Esophagus muscularis mucosa (tissue), 4 donors: ENCODE results near the gene PIGC. TPM values are rescaled to one million over a fixed set of nuclear protein-coding genes. Genes with fewer than 3 reads are reported as not detected.

ENCODE experiments used
- DNase-seq: peaks from one replicate; pipeline ENCODE4 v3.0.0-alpha.2; 2017; ENCODE audit errors: extremely low spot score
- H3K27ac ChIP-seq, 4 donors: fragments of 200-600 bp; sonication (generic); replicated peaks in 1 of 4; 1 replicate in 3 of 4; 2 replicates in 1 of 4; pipeline ENCODE4 v1.5.1; 2016 to 2019; ENCODE audit warnings: mild to moderate bottlenecking in 1 of 4
- H3K27me3 ChIP-seq, 4 donors: fragments of 200-600 bp; sonication (generic); one replicate each; pipeline versions ENCODE4 v1.5.1 to v1.6.0; 2016 to 2019
- H3K36me3 ChIP-seq, 4 donors: fragments of 200-600 bp; sonication (generic); one replicate each; pipeline ENCODE4 v1.5.1; 2016 to 2019
- H3K4me1 ChIP-seq, 4 donors: fragments of 200-600 bp; sonication (generic); one replicate each; pipeline ENCODE4 v1.5.1; 2016 to 2019
- H3K4me3 ChIP-seq, 4 donors: fragments of 200-600 bp; sonication (generic); 1 replicate in 2 of 4; 2 replicates in 2 of 4; pipeline ENCODE4 v1.5.1; 2016 to 2019; ENCODE audit warnings: mild to moderate bottlenecking in 4 of 4, moderate library complexity in 1 of 4
- H3K9me3 ChIP-seq, 4 donors: fragments of 200-600 bp; sonication (generic); 1 replicate in 3 of 4; 2 replicates in 1 of 4; pipeline ENCODE4 v1.5.1; 2016 to 2019
- EP300 ChIP-seq: sonication (generic); formaldehyde crosslinking; IDR thresholded peaks from one replicate; pipeline ENCODE4 v1.6.1; 2017; ENCODE audit warnings: antibody characterized with exemption
- POLR2A ChIP-seq: fragments of 450-650 bp; IDR thresholded peaks from one replicate; pipeline ENCODE4 v1.6.1; 2017; ENCODE audit warnings: antibody characterized with exemption, moderate library complexity, mild to moderate bottlenecking, low read depth
- POLR2AphosphoS5 ChIP-seq, 2 donors: sonication (generic); formaldehyde crosslinking; IDR thresholded peaks; one replicate each; pipeline ENCODE4 v1.6.1; 2017; ENCODE audit warnings: antibody characterized with exemption in 2 of 2
- WGBS: methylation state at CpG from one replicate; pipeline ENCODE4 v1.1.5; 2018; 5-methylcytosine and 5-hydroxymethylcytosine counted together
- intact Hi-C: fragments of 100-400 bp; cut with DNase I; formaldehyde crosslinking; loops from one replicate; pipeline ENCODE4 v1.15.1; 2023
- total RNA-seq, 4 donors: library from RNA; depleted of rRNA; stranded (reverse); fragments of >200 nt; gene quantifications; one replicate each; pipeline versions ENCODE4 v1.1.0 to v1.2.1, GENCODE V29; 2016
- TF ChIP-seq, protein P1 (sequence below), 3 experiments: fragments of 200-600 bp in 2 of 3; fragments of 450-650 bp in 1 of 3; sonication (generic) in 2 of 3; IDR thresholded peaks; one replicate each; pipeline ENCODE4 v1.5.1; 2017 to 2019; ENCODE audit warnings: antibody characterized with exemption in 3 of 3, mild to moderate bottlenecking in 2 of 3, moderate library complexity in 1 of 3

PIGC gene
- total RNA-seq, 4 donors from 2014 or later: 18.9 to 25.7 (median 20.9) TPM

DNA sequence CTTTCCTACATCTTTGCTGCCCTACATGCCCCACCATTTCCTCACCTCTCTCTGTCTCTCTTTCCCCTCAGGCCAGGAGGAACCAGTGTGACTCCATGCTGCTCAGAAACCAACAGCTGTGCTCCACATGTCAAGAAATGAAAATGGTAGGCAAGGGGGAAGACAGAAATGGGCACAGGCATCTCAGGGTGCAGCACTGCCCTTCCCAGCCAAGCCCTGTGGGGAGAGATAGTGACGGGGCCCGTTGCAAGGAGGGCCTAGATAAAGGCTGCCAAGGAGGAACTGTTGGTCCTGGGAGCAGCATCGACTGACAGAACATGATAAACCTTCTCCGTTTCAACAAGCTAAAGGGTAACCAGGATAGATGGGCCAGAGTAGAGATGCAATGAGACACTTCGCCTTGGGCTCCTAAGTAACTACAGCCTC is 12.5 kb upstream of the PIGC start:
- TF ChIP-seq, protein P1, sequence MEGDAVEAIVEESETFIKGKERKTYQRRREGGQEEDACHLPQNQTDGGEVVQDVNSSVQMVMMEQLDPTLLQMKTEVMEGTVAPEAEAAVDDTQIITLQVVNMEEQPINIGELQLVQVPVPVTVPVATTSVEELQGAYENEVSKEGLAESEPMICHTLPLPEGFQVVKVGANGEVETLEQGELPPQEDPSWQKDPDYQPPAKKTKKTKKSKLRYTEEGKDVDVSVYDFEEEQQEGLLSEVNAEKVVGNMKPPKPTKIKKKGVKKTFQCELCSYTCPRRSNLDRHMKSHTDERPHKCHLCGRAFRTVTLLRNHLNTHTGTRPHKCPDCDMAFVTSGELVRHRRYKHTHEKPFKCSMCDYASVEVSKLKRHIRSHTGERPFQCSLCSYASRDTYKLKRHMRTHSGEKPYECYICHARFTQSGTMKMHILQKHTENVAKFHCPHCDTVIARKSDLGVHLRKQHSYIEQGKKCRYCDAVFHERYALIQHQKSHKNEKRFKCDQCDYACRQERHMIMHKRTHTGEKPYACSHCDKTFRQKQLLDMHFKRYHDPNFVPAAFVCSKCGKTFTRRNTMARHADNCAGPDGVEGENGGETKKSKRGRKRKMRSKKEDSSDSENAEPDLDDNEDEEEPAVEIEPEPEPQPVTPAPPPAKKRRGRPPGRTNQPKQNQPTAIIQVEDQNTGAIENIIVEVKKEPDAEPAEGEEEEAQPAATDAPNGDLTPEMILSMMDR (IDR thresholded peaks at IDR 0.05): no peak
- TF ChIP-seq POLR2A (no peak), EP300 (no peak), POLR2AphosphoS5 (IDR thresholded peaks at IDR 0.05) (no peak)
- WGBS: 96% methylated on average over 5 of the region's 5 CpGs
- intact Hi-C loops: loop anchor here (10.0 kb wide), 1 partner anchor 248 kb away; no protein-coding TSS in a partner anchor
- H3K4me1 ChIP-seq: peaks cover 0 to 5% (median 2%) of the 10 kb centered on the region in 4 donors
- no peak overlapping the region for H3K27ac ChIP-seq
- H3K4me3 ChIP-seq: no peak overlapping the region
- no peak for DNase-seq
- H3K27me3 ChIP-seq: no peaks in the 10 kb centered on the region
- H3K9me3 ChIP-seq: no peaks in the 10 kb centered on the region
- no peaks in the 10 kb centered on the region for H3K36me3 ChIP-seq

DNA sequence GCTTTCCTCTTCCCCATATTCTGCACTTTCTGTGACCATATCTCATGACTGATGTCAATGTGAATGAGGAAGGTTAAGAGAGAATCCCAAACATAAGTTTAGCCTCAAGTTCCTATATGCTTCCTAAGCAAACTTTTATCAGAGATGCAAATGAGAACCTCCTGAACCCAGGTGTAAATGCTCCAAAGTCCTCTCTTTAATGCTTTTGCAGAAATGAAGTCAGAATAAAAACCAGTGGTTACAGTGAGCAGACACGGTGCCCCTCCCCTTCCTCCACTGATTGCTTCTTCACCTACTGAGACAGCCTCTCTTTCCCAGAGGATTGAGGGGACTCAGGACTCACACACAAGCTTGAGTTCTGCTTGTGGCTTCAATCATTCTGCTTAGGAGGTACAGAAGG is 11.6 kb upstream of the PIGC start:
- H3K4me1 ChIP-seq: peaks cover 0 to 1% (median under 1%) of the 10 kb centered on the region in 4 donors
- no peak overlapping the region for H3K27ac ChIP-seq
- TF ChIP-seq POLR2AphosphoS5 (IDR thresholded peaks at IDR 0.05) (no peak), EP300 (no peak), POLR2A (no peak)
- TF ChIP-seq, protein P1 (IDR thresholded peaks at IDR 0.05): no peak
- no peaks in the 10 kb centered on the region for H3K36me3 ChIP-seq
- intact Hi-C loops: loop anchor here (10.0 kb wide), 1 partner anchor 249 kb away; no protein-coding TSS in a partner anchor
- DNase-seq: no peak
- no peaks in the 10 kb centered on the region for H3K27me3 ChIP-seq
- WGBS: 82% methylated on average over 1 of the region's 1 CpG
- H3K4me3 ChIP-seq: no peak overlapping the region
- no peaks in the 10 kb centered on the region for H3K9me3 ChIP-seq

DNA sequence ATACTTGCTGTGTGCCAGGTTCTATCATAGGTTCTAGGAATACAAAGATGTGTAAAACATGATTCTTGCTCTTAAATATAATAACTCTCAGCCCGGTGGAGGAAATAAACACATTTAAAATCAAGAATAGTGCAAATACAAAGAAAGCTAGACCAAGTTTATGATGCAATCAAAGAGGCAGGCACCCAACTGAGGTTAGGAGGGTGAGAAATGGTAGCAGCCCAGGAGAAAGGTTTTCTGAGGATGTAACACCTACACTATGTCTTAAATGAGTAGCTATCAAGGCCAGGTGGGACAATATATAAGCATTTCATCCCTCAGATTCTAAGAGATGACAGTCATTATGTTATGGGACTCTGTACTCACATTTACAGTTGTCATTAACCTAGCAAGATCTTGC is 9.7 kb upstream of the PIGC start:
- WGBS: 77% methylated on average over 1 of the region's 1 CpG
- Histone ChIP-seq H3K4me3 (no peak overlapping the region), H3K4me1 (peaks cover 0 to 10% (median 8%) of the 10 kb centered on the region in 4 donors), H3K27me3 (no peaks in the 10 kb centered on the region), H3K27ac (no peak overlapping the region), H3K9me3 (no peaks in the 10 kb centered on the region), H3K36me3 (no peaks in the 10 kb centered on the region)
- no peak for DNase-seq
- TF ChIP-seq POLR2A (no peak), POLR2AphosphoS5 (IDR thresholded peaks at IDR 0.05) (no peak), EP300 (no peak)
- TF ChIP-seq, protein P1 (IDR thresholded peaks at IDR 0.05): no peak
- intact Hi-C loops: loop anchor here (10.0 kb wide), 1 partner anchor 251 kb away; no protein-coding TSS in a partner anchor

DNA sequence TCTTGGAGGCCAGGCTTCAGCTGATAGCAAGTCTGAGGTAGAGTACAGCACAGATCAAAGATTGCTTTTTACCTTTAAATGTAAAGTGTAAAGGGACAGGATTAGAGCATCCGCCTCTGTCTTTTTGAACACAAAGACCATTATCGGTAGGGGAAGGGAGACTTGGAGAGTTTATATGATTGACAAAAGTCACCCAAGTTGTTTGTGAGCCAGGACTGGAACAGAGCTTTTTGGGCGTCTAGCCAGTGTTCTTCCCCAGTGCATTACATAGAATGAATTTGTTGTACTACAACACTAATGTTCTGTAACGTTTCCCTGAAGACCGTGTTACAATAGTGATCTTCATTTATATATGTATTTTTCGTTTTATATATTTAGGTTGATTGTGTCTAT is 9.3 kb upstream of the PIGC start:
- Histone ChIP-seq H3K4me3 (no peak overlapping the region), H3K36me3 (no peaks in the 10 kb centered on the region), H3K9me3 (no peaks in the 10 kb centered on the region), H3K27me3 (no peaks in the 10 kb centered on the region), H3K4me1 (peaks cover 0 to 10% (median 8%) of the 10 kb centered on the region in 4 donors), H3K27ac (no peak overlapping the region)
- WGBS: 69% methylated on average over 6 of the region's 6 CpGs
- TF ChIP-seq POLR2AphosphoS5 (IDR thresholded peaks at IDR 0.05): no peak
- TF ChIP-seq POLR2A: no peak
- TF ChIP-seq, protein P1 (IDR thresholded peaks at IDR 0.05): no peak
- no peak for TF ChIP-seq EP300
- no peak for DNase-seq
- intact Hi-C loops: loop anchor here (10.0 kb wide), 1 partner anchor 252 kb away; no protein-coding TSS in a partner anchor
